Calu3 (cell line): ENCODE data around the gene SKA3. TPM values are rescaled to one million over a fixed set of nuclear protein-coding genes. Genes with fewer than 3 reads are reported as not detected.
"Not testable (repeated sequence)": the region's sequence is repeated elsewhere in the genome, so short reads cannot be mapped to it uniquely, and the experiment has no call there.

Experiments
- BruUV-seq: library from RNA; stranded (reverse); fragments of 400-500 nt; replicated peaks from 2 replicates; lab custom pipeline; 2021; lab: Mats Ljungman, UMichigan
- CTCF ChIA-PET: fragments of 300-600 bp; sonication (Branson Sonifier 250); formaldehyde crosslinking; loops from one replicate; lab custom pipeline; 2022; ENCODE audit warnings: antibody characterized with exemption; lab: Charles Lee
- DNase-seq: peaks from one replicate; pipeline ENCODE4 v3.0.0; 2022
- H3K27ac Mint-ChIP-seq: one replicate; pipeline ENCODE4 v1.8.0; 2022; ENCODE audit warnings: mixed read lengths; ENCODE audit not compliant: unreplicated experiment
- H3K27me3 Mint-ChIP-seq: one replicate; pipeline ENCODE4 v1.8.0; 2022; ENCODE audit warnings: mixed read lengths; ENCODE audit not compliant: unreplicated experiment
- H3K36me3 Mint-ChIP-seq: one replicate; pipeline ENCODE4 v1.8.0; 2022; ENCODE audit warnings: mild to moderate bottlenecking, moderate library complexity, mixed read lengths; ENCODE audit not compliant: insufficient read depth, unreplicated experiment
- H3K4me1 Mint-ChIP-seq: one replicate; pipeline ENCODE4 v1.8.0; 2022; ENCODE audit warnings: mild to moderate bottlenecking, low read depth, mixed read lengths; ENCODE audit not compliant: unreplicated experiment
- H3K4me3 Mint-ChIP-seq: one replicate; pipeline ENCODE4 v1.8.0; 2022; ENCODE audit warnings: mild to moderate bottlenecking, low read depth, moderate library complexity, mixed read lengths; ENCODE audit not compliant: unreplicated experiment
- H3K9me3 Mint-ChIP-seq: one replicate; pipeline ENCODE4 v1.8.0; 2022; ENCODE audit warnings: low read depth, mixed read lengths; ENCODE audit not compliant: unreplicated experiment
- CTCF ChIP-seq: fragments of 200-600 bp; IDR thresholded peaks from one replicate; pipeline ENCODE4 v1.8.0; 2022; ENCODE audit warnings: antibody characterized with exemption; ENCODE audit not compliant: unreplicated experiment
- intact Hi-C: fragments of 100-400 bp; cut with micrococcal nuclease; formaldehyde crosslinking; loops from one replicate; pipeline ENCODE4 v1.10.0; 2022; ENCODE audit not compliant: unreplicated experiment
- total RNA-seq: library from RNA; stranded (reverse); gene quantifications from 2 replicates; pipeline ENCODE4 v1.2.3, GENCODE V29; 2022

The SKA3 gene
- total RNA-seq, 1 experiment from 2014 or later: 25.9 TPM

- no TSS peak for BruUV-seq
- CTCF ChIA-PET: interaction anchor here (0.6 kb wide), 1 partner anchor 13 kb away, joined by 3 read pairs; no protein-coding TSS in a partner anchor
- DNase-seq: no peak
- peaks cover 31% of the 10 kb centered on the region for H3K36me3 Mint-ChIP-seq
- H3K9me3 Mint-ChIP-seq: no peaks in the 10 kb centered on the region
- H3K4me1 Mint-ChIP-seq: no peaks in the 10 kb centered on the region
- no peak overlapping the region for H3K4me3 Mint-ChIP-seq
- intact Hi-C loops: loop anchor here (10.0 kb wide), 1 partner anchor 104 kb away; no protein-coding TSS in a partner anchor
- H3K27me3 Mint-ChIP-seq: no peaks in the 10 kb centered on the region
- peak overlapping the region; percentile 45 for H3K27ac Mint-ChIP-seq
- no peak for TF ChIP-seq CTCF
These were observed 37.8 kb downstream of the SKA3 start for GRCh38 chr13:21138561-21138960.

GRCh38 chr13:21137696-21138095 is 38.7 kb downstream of the SKA3 start:
- H3K27ac Mint-ChIP-seq: no peak overlapping the region
- DNase-seq: peak; percentile 19
- CTCF ChIA-PET: no interaction called here
- no peak overlapping the region for H3K4me3 Mint-ChIP-seq
- intact Hi-C loops: loop anchor here (10.0 kb wide), 1 partner anchor 103 kb away; no protein-coding TSS in a partner anchor
- H3K27me3 Mint-ChIP-seq: no peaks in the 10 kb centered on the region
- no peak for TF ChIP-seq CTCF
- H3K36me3 Mint-ChIP-seq: peaks cover 26% of the 10 kb centered on the region
- H3K9me3 Mint-ChIP-seq: no peaks in the 10 kb centered on the region
- no TSS peak for BruUV-seq
- H3K4me1 Mint-ChIP-seq: no peaks in the 10 kb centered on the region

- H3K4me3 Mint-ChIP-seq, H3K27me3 Mint-ChIP-seq, H3K27ac Mint-ChIP-seq, H3K9me3 Mint-ChIP-seq, DNase-seq, CTCF ChIA-PET, BruUV-seq, H3K4me1 Mint-ChIP-seq: not testable (repeated sequence)
- H3K36me3 Mint-ChIP-seq: peaks cover 13% of the 10 kb centered on the region
- intact Hi-C loops: loop anchor here (2.0 to 10.0 kb wide), 2 partner anchors 101 to 193 kb away; no protein-coding TSS in a partner anchor
These were observed 40.5 kb downstream of the SKA3 start for GRCh38 chr13:21135833-21136232.

- H3K27ac Mint-ChIP-seq: no peak overlapping the region
- CTCF ChIA-PET: no interaction called here
- no peak for DNase-seq
These were observed 41.9 kb downstream of the SKA3 start for GRCh38 chr13:21134475-21134874.

More at GRCh38 chr13:21134475-21134874, 41.9 kb downstream of the SKA3 start:
- Mint-ChIP-seq H3K27me3 (no peaks in the 10 kb centered on the region), H3K4me3 (no peak overlapping the region), H3K36me3 (no peaks in the 10 kb centered on the region), H3K4me1 (no peaks in the 10 kb centered on the region), H3K9me3 (no peaks in the 10 kb centered on the region)
- intact Hi-C loops: loop anchor here (1.0 to 10.0 kb wide), 3 partner anchors 24 to 192 kb away; no protein-coding TSS in a partner anchor
- no peak for TF ChIP-seq CTCF
- BruUV-seq: no TSS peak
